PFSK-1 (cell line): Measurements from ENCODE around the gene KNOP1.

Source experiments
- FOXP2 ChIP-seq: optimal IDR thresholded peaks from 2 replicates; pipeline ENCODE3; 2011; ENCODE audit warnings: borderline replicate concordance, control low read depth, inconsistent platforms; ENCODE audit not compliant: insufficient read depth; ENCODE audit errors: extremely low read length, extremely low read depth
- POLR2AphosphoS5 ChIP-seq: IDR thresholded peaks from 2 replicates; pipeline ENCODE4 v1.6.1; 2012; ENCODE audit warnings: low read depth, mild to moderate bottlenecking, control low read depth, low read length, moderate library complexity
- SIN3A ChIP-seq: IDR thresholded peaks from 2 replicates; pipeline ENCODE4 v1.6.1; 2012; ENCODE audit warnings: mild to moderate bottlenecking, low read length, moderate library complexity, borderline replicate concordance; ENCODE audit not compliant: insufficient read depth
- TAF1 ChIP-seq: IDR thresholded peaks from 2 replicates; pipeline ENCODE4 v1.6.1; 2012; ENCODE audit warnings: low read length, control low read depth, borderline replicate concordance; ENCODE audit not compliant: insufficient read depth

- TF ChIP-seq FOXP2, result no peak
- no peak for TF ChIP-seq TAF1
- TF ChIP-seq POLR2AphosphoS5, result no peak
- TF ChIP-seq SIN3A, result no peak
These were observed 26.8 kb downstream of the KNOP1 start for GRCh38 chr16:19691161-19691711.
